AG09319 (cell line): ENCODE results near the gene KITLG.

Source experiments
- DNase-seq: peaks from one replicate; pipeline ENCODE4 v3.0.0-alpha.2; 2010; ENCODE audit warnings: low read depth; ENCODE audit errors: extremely low read depth
- TF ChIP-seq, protein P1 (sequence below): IDR thresholded peaks from 2 replicates; pipeline ENCODE4 v1.5.1; 2011; ENCODE audit warnings: low read depth, mild to moderate bottlenecking, inconsistent platforms, low read length, moderate library complexity

KITLG gene

DNA sequence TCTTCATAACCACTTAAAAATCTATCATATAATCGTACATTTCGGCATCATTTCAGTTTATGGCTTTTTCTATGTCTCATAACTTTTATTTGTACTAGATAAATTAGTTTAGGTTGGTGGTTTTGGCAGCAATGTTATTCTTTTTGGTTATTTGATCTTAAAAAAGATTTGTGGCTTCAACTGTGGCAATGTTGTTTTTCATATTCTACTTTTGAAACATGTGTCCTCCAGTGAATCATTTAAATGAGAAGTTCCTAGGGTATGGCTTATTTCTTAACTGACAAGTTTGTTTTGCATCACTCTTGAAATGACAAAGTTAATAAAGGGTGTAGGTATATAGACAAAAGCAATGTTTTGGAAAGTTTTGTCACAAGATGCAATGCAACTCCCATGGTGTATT lies 11.1 kb upstream of the KITLG start:
- TF ChIP-seq, protein P1, sequence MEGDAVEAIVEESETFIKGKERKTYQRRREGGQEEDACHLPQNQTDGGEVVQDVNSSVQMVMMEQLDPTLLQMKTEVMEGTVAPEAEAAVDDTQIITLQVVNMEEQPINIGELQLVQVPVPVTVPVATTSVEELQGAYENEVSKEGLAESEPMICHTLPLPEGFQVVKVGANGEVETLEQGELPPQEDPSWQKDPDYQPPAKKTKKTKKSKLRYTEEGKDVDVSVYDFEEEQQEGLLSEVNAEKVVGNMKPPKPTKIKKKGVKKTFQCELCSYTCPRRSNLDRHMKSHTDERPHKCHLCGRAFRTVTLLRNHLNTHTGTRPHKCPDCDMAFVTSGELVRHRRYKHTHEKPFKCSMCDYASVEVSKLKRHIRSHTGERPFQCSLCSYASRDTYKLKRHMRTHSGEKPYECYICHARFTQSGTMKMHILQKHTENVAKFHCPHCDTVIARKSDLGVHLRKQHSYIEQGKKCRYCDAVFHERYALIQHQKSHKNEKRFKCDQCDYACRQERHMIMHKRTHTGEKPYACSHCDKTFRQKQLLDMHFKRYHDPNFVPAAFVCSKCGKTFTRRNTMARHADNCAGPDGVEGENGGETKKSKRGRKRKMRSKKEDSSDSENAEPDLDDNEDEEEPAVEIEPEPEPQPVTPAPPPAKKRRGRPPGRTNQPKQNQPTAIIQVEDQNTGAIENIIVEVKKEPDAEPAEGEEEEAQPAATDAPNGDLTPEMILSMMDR, result no peak
- DNase-seq, result no peak

DNA sequence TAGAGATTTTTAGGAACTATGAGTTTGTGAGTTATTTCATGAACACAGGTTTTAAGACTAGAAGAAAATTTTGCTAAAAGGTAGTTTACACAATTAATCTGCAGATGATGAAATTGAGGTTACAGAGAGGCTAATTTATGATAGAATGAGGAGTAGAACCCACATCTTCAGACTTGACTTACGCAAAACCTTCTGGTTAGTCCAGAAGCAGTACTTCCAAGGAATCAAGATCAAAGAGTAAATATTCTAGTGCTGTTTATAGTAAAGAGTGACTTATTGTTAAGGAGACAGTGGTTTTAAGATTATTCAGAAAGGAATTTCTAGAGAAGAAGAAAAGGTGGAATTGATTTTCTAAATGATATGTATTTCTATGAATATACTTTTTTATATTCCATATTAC lies 10.6 kb upstream of the KITLG start:
- TF ChIP-seq, protein P1, result no peak
- no peak for DNase-seq

DNA sequence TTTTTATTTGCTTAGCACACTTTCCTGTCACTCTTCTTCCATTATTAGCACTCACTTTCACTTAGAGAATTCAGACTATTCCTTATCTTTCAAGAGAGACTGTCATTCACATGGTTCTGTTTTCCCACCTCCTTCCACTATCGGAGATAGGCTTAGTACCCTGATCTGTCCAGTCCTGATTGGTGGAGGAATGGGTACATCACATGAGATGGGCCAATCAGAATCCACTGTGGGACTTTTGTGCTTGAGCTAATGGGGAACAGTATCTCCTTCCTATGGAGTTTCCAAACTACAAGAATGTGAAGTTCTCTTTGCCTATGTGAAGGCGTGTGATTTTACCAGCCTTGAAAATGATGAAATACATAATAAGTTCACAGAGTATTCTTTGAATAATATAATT lies 4.8 kb upstream of the KITLG start:
- TF ChIP-seq, protein P1, result no peak
- no peak for DNase-seq

DNA sequence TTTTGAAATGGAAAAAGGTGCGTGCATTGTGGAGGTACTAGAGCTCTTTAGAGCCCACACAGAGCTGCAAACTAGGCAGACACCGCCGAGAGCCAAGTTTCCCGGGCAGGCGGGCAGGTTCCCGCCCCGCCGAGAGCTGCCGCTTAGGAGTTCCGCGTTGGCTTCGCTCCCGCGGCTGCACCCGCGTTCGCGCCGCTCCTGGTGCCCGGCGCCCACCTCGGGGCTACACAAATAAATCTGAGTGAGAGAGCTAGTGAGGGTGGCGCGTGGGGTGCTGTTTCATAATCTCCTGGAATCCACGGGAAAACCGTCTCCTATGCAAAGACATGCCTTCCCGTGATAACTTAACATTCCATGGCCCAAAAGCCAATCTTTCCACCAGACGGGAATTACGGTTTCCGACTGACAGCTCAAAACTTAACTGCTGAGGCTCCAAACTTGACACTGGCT lies 645 bp downstream of the KITLG start:
- TF ChIP-seq, protein P1, result no peak
- no peak for DNase-seq

DNA sequence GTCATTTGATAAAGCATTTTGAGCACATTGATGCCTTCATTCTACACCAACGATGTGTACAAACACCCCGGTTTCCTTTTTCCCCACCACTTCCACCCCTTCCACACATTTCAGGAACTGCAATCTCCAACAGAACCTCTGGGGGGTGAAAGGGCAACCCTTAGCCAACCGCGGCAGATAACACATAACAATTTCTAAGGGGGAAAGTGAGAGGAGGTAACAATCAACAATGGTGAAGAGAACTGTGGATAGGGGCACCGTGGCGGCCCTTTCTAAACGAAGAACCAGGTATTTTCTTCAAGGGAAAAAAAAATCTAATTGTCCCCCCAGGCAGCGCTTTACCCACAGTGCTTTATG lies 1.1 kb downstream of the KITLG start:
- TF ChIP-seq, protein P1, result peak; percentile 50
- DNase-seq, result no peak

DNA sequence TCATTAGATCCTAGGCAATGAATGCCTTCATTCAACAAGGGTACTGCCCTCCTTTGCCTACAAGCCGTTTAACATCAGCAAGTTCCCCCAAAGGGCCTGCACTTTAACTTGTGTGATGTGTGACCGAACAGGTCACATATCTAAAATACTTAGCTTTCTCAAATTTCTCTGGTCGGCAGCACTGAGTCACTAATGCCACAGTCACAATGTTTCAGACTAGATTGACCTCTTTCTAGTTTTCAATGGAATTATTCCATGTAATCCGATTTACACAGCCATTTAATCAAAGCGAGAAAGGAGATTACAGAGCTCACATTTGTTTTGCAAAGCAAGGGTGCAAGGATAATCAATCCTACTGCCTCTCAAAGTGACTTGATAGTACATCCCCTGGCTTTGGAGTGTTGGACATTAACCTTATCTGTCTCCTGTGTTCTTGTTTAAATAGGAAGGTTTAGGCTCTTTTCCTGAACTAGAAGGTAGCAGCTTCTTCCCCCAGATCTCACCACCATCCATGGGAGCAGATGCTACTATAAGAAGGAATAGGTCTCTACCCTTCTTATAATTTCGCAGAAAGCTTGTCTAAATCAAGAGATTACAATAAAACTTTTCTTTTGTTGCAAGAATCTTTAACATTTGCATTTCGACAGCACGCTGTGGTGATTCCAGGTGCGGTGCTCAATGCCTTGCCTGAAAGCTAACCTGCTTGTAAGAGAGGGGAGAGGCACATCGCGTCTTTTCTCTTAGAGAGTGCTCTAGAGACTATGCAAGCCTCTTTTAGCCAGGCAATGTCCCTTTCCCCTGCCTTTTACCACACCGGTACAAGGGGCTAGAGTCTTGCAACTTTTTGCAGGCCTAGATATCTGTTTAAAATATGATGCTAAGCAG lies 1.8 kb downstream of the KITLG start:
- DNase-seq, result no peak
- TF ChIP-seq, protein P1, result no peak

DNA sequence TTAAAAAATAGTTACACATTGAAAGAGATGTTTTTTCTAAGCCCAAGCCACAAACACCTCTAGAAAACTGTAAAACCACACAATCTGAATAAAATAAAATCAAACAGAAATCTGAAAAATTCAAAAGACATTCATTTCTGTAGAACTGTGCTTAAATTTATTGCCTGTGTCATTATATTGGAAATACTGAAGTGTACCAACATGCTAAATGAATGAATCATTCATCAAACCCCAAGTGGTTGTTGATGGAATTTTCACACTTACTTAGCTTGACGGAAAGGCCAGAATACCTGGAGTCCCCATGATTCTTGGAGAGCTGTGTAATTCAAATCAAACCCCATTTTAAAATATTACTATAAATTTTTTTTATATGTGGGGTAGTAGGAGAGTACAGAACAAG lies 2.7 kb downstream of the KITLG start:
- TF ChIP-seq, protein P1, result no peak; the same call in 1 of the 2 replicates
- no peak for DNase-seq
